Gastroesophageal sphincter (tissue), 4 donors: ENCODE results near the gene RITA1. TPM values are rescaled to one million over a fixed set of nuclear protein-coding genes. Genes with fewer than 3 reads are reported as not detected.

Experiments
- ATAC-seq: fragments of 150-250 bp; one replicate; pipeline ENCODE4 v1.9.1; 2016; ENCODE audit warnings: mild to moderate bottlenecking, moderate library complexity
- H3K27ac ChIP-seq, 4 donors: fragments of 200-600 bp; sonication (generic) in 3 of 4; 1 replicate in 3 of 4; 2 replicates in 1 of 4; pipeline ENCODE4 v1.5.1; 2016 to 2019
- H3K27me3 ChIP-seq: fragments of 200-600 bp; sonication (generic); one replicate; pipeline ENCODE4 v1.5.1; 2019
- H3K36me3 ChIP-seq, 2 donors: fragments of 200-600 bp; sonication (generic); one replicate each; pipeline ENCODE4 v1.5.1; 2019; ENCODE audit warnings: control low read depth in 1 of 2
- H3K4me1 ChIP-seq, 3 donors: fragments of 200-600 bp; sonication (generic); 1 replicate in 2 of 3; 2 replicates in 1 of 3; pipeline ENCODE4 v1.5.1; 2016 to 2019; ENCODE audit warnings: control low read depth in 2 of 3
- H3K4me3 ChIP-seq, 2 donors: fragments of 200-600 bp; sonication (generic); one replicate each; pipeline ENCODE4 v1.5.1; 2019; ENCODE audit warnings: mild to moderate bottlenecking in 1 of 2, moderate library complexity in 1 of 2
- H3K9me3 ChIP-seq, 3 donors: fragments of 200-600 bp; sonication (generic); one replicate each; pipeline ENCODE4 v1.5.1; 2017 to 2019; ENCODE audit warnings: control low read depth in 2 of 3
- CTCF ChIP-seq, 4 experiments: fragments of 200-600 bp in 2 of 4; fragments of 450-650 bp in 2 of 4; sonication (generic) in 1 of 4; IDR thresholded peaks; one replicate each; pipeline ENCODE4 v1.5.1; 2017 to 2019; ENCODE audit warnings: antibody characterized with exemption in 4 of 4, mild to moderate bottlenecking in 2 of 4, moderate library complexity in 2 of 4
- EP300 ChIP-seq: sonication (generic); formaldehyde crosslinking; IDR thresholded peaks from one replicate; pipeline ENCODE4 v1.6.1; 2017; ENCODE audit warnings: antibody characterized with exemption, mild to moderate bottlenecking
- POLR2A ChIP-seq, 2 donors: fragments of 450-650 bp; IDR thresholded peaks; one replicate each; pipeline ENCODE4 v1.6.1; 2017; ENCODE audit warnings: antibody characterized with exemption in 2 of 2, mild to moderate bottlenecking in 2 of 2, moderate library complexity in 1 of 2
- POLR2AphosphoS5 ChIP-seq: sonication (generic); formaldehyde crosslinking; IDR thresholded peaks from one replicate; pipeline ENCODE4 v1.6.1; 2017; ENCODE audit warnings: antibody characterized with exemption
- WGBS, 2 donors: methylation state at CpG; one replicate each; pipeline ENCODE4 v1.1.5; 2018; ENCODE audit warnings: low coverage in 1 of 2; 5-methylcytosine and 5-hydroxymethylcytosine counted together
- total RNA-seq, 4 donors: library from RNA; depleted of rRNA; stranded (reverse); fragments of >200 nt; gene quantifications; one replicate each; pipeline ENCODE4 v1.1.0, GENCODE V29; 2016

Gene RITA1
- total RNA-seq, 4 donors from 2014 or later = 12.3 to 22.8 (median 16.6) TPM

- Histone ChIP-seq H3K27me3 (no peaks in the 10 kb centered on the region), H3K36me3 (peaks cover 0 to 74% of the 10 kb centered on the region in 2 donors), H3K4me3 (no peak overlapping the region), H3K27ac (peak overlapping the region in 2 of 4 donors; percentile 3 to 39), H3K4me1 (peaks cover 0 to 78% (median 10%) of the 10 kb centered on the region in 3 donors), H3K9me3 (no peaks in the 10 kb centered on the region)
- WGBS, 2 donors = 76 to 80% methylated on average over 4 of the region's 5 CpGs
- TF ChIP-seq POLR2A (IDR thresholded peaks at IDR 0.05) (no peak), CTCF (IDR thresholded peaks at IDR 0.05) (no peak), EP300 (no peak), POLR2AphosphoS5 (no peak)
- ATAC-seq = peak; percentile 40
Observed at GRCh38 chr12:113236539-113237399, 51.2 kb downstream of the RITA1 start.

GRCh38 chr12:113237748-113238147, 52.2 kb downstream of the RITA1 start:
- no peaks in the 10 kb centered on the region for H3K9me3 ChIP-seq
- peaks cover 0 to 74% of the 10 kb centered on the region in 2 donors for H3K36me3 ChIP-seq
- 71 to 80% methylated on average over 3 to 4 of the region's 4 CpGs for WGBS, 2 donors
- no peak overlapping the region for H3K4me3 ChIP-seq
- peaks cover 0 to 78% (median 3%) of the 10 kb centered on the region in 3 donors for H3K4me1 ChIP-seq
- H3K27ac ChIP-seq = peak overlapping the region in 1 of 4 donors; percentile 4
- no peak for TF ChIP-seq POLR2AphosphoS5
- no peak for TF ChIP-seq EP300
- no peak for TF ChIP-seq CTCF (IDR thresholded peaks at IDR 0.05)
- TF ChIP-seq POLR2A (IDR thresholded peaks at IDR 0.05) = no peak
- no peaks in the 10 kb centered on the region for H3K27me3 ChIP-seq
- ATAC-seq = no peak

- no peak for TF ChIP-seq CTCF (IDR thresholded peaks at IDR 0.05)
- no peak for TF ChIP-seq POLR2A (IDR thresholded peaks at IDR 0.05)
- TF ChIP-seq POLR2AphosphoS5 = no peak
- Histone ChIP-seq H3K9me3 (no peaks in the 10 kb centered on the region), H3K36me3 (peaks cover 0 to 69% of the 10 kb centered on the region in 2 donors), H3K27ac (no peak overlapping the region), H3K4me3 (no peak overlapping the region), H3K27me3 (no peaks in the 10 kb centered on the region), H3K4me1 (peaks cover 0 to 78% (median 3%) of the 10 kb centered on the region in 3 donors)
- 63 to 72% methylated on average over 3 of the region's 3 CpGs for WGBS, 2 donors
- ATAC-seq = no peak
Observed at GRCh38 chr12:113238309-113238708, 52.8 kb downstream of the RITA1 start.

- peaks cover 0 to 59% of the 10 kb centered on the region in 2 donors for H3K36me3 ChIP-seq
- H3K27ac ChIP-seq = peak overlapping the region in 2 of 4 donors; percentile 11 to 32
- H3K27me3 ChIP-seq = no peaks in the 10 kb centered on the region
- ATAC-seq = no peak
- no peak for TF ChIP-seq POLR2AphosphoS5
- no peak for TF ChIP-seq POLR2A (IDR thresholded peaks at IDR 0.05)
- TF ChIP-seq EP300 = no peak
- no peak for TF ChIP-seq CTCF (IDR thresholded peaks at IDR 0.05)
- no peak overlapping the region for H3K4me3 ChIP-seq
- WGBS, 2 donors = 70 to 86% methylated on average over 2 to 3 of the region's 3 CpGs
- no peaks in the 10 kb centered on the region for H3K9me3 ChIP-seq
- H3K4me1 ChIP-seq = peaks cover 0 to 84% (median 9%) of the 10 kb centered on the region in 3 donors
Observed at GRCh38 chr12:113239288-113239771, 53.8 kb downstream of the RITA1 start.
